Mucosa of descending colon (tissue), 3 donors: ENCODE measurements around the gene CEPT1. TPM values are rescaled to one million over a fixed set of nuclear protein-coding genes. Genes with fewer than 3 reads are reported as not detected.
A peak's percentile ranks its signal among the peaks of the same experiment; 100 is the strongest.
"Not testable (repeated sequence)": the region's sequence is repeated elsewhere in the genome, so short reads cannot be mapped to it uniquely, and the experiment has no call there.

ENCODE experiments used
- ATAC-seq: fragments of 200-7000 bp; cut with Tn5 transposase; one replicate; pipeline ENCODE4 v1.9.1; 2020; ENCODE audit warnings: mild to moderate bottlenecking, moderate library complexity
- DNase-seq, 3 donors: peaks; one replicate each; pipeline ENCODE4 v3.0.0-alpha.2; 2020
- H3K36me3 ChIP-seq: fragments of 200-600 bp; one replicate; pipeline ENCODE4 v1.8.0; 2021; ENCODE audit warnings: low read depth, mild to moderate bottlenecking
- H3K4me1 ChIP-seq: fragments of 200-600 bp; one replicate; pipeline ENCODE4 v1.8.0; 2021; ENCODE audit warnings: low read depth, mild to moderate bottlenecking
- H3K4me3 ChIP-seq: fragments of 200-600 bp; one replicate; pipeline ENCODE4 v1.8.0; 2021; ENCODE audit warnings: mild to moderate bottlenecking
- H3K9me3 ChIP-seq: fragments of 200-600 bp; one replicate; pipeline ENCODE4 v1.8.0; 2021; ENCODE audit warnings: mild to moderate bottlenecking
- CTCF ChIP-seq: fragments of 200-600 bp; IDR thresholded peaks from one replicate; pipeline ENCODE4 v1.8.0; 2022; ENCODE audit warnings: antibody characterized with exemption, mild to moderate bottlenecking
- intact Hi-C, 2 donors: fragments of 100-400 bp; cut with DNase I in 1 of 2; cut with micrococcal nuclease in 1 of 2; formaldehyde crosslinking; loops; one replicate each; pipeline versions ENCODE4 v1.11.0 to v1.11.1; 2022; cut with DNase I, micrococcal nuclease
- long read RNA-seq, 2 donors: library from polyadenylated mRNA; unstranded; transcript quantifications; one replicate each; pipeline ENCODE4 v2.0.0, GENCODE V29; 2019 to 2021
- total RNA-seq, 3 donors: library from RNA; stranded (reverse); fragmentation: NEBNext Ultra II Directional in 2 of 3; extraction: Animal tissue kit (Norgen Biotek cat#: 25700) in 2 of 3; gene quantifications; one replicate each; pipeline versions ENCODE4 v1.2.1 to v1.2.4, GENCODE V29; 2021 to 2023
- donor health status: DM: no; HTN: no; CAD: no; lungs with moderate emphysema.
- donor health status: DM: no; HTN: no; CAD: no.
- donor health status: DM: no; HTN: yes; CAD: no.

Gene CEPT1
- total RNA-seq = 10 to 100 TPM; 29.4 to 35.9 (median 31.0) TPM
- long read RNA-seq, donor 1, transcript CEPT1-201 (9 exons, 2,198 nt) = major isoform, 10 of 14 reads
- long read RNA-seq, donor 1, partial matches to known transcripts = 1 of 14 reads
- long read RNA-seq, donor 1, other reads (novel, unspliced or antisense) = 3 of 14 reads
- long read RNA-seq, donor 2, transcript CEPT1-201 (9 exons, 2,198 nt) = major isoform, 6 of 15 reads
- long read RNA-seq, donor 2, partial matches to known transcripts = 4 of 15 reads
- long read RNA-seq, donor 2, other reads (novel, unspliced or antisense) = 4 of 15 reads

DNA sequence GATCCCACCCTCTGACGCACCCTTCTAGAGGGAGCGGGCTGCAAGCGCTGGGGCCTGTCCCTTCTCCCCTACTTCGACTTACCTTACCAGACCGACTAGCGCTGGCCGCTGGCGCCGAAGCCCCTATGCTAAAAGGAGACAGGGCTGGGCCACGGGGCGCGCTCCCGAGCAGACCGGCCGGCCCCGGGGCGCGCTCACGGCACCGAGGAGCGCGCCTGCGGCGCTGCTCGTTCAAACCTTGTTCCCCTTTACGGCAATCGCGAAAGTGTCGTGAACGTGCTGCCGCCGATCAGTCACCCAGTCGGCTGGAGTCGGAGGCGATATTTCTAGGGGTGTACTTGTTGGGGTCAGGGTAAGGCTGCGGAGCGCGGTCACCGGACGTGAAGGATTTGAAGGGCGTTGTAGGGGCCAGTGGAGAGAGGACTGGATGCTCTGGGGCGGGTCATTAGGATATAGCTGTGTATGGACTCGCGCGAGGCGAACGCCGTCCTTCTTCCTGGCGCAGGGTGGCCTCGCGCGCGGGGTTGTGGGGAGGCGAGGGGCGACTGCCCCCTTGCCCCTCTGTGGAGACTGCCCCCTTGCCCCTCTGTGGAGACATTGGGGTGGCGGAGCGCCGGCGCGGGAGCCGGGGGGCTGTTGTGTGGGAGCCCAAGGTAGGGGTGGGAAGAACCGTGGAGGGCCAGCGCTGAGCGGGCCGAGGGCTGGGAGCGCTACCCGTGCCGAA lies at the start of gene CEPT1, which contains the start of gene DRAM2:
TSS of gene CEPT1 (plus strand) at position 268 of the 724 bp plus-strand sequence. CDS start 7,492 bp downstream, outside the sequence.
TSS of gene DRAM2 (minus strand) at position 138 of the 724 bp plus-strand sequence. CDS start 8,539 bp downstream, outside the sequence.
- intact Hi-C loops = no loop called here
- TF ChIP-seq CTCF = no peak

DNA sequence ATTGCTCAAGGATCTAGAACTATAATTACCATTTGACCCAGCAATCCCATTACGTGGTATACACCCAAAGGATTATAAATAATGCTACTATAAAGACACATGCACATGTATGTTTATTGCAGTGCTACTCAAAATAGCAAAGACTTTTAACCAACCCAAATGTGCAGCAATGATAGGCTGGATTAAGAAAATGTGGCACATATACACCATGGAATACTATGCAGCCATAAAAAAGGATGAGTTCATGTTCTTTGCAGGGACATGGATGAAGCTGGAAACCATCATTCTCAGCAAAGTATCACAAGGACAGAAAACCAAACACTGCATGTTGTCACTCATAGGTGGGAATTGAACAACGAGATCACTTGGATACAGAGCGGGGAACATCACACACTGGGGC lies 44.6 kb upstream of the CEPT1 start:
- ATAC-seq, H3K36me3 ChIP-seq, DNase-seq, H3K4me1 ChIP-seq, H3K4me3 ChIP-seq, intact Hi-C loops: not testable (repeated sequence)
- peaks cover 46% of the 10 kb centered on the region for H3K9me3 ChIP-seq

More for the DNA sequence above, at the start of gene CEPT1, which contains the start of gene DRAM2:
- Histone ChIP-seq H3K4me3 (peak within 1 kb of the TSS; percentile 78), H3K36me3 (no peaks in the 10 kb centered on the region), H3K9me3 (no peaks in the 10 kb centered on the region), H3K4me1 (peaks cover 23% of the 10 kb centered on the region)
- DNase-seq (peak; percentile 92 to 100 (median 94)), ATAC-seq (peak; percentile 98)

DNA sequence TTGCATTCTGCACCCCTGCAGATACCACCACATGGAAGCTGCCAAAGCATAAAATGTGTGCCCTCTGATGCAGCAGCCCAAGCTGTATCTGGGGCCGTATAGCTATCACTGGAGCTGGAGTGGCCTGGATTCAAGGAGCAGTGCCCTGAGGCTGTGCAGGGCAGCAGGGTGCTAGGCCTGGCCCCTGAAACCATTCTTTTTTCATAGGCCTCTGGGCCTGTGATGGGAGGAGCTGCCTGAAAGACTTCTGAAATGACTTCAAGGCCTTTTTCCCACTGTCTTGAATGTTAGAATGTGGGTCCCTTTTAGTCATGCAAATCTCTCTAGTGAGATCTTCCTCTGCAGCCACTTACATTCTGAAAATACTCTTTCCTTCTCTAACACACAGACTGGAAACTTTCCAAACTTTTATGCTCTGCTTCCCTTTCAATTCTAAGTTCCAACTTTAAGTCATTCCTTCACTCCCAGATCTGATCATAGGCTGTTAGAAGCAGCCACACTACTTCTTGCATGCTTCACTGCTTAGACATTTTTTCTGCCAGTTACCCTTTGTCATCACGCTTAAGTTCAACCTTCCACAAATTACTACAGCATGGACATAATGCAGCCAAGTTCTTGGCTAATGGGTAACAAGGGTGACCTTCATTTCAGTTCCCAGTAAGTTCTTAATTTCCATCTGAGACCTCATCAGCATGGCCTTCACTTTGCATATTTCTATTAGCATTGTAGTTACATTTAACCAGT lies 42.5 kb upstream of the CEPT1 start:
- H3K9me3 ChIP-seq = peaks cover 63% of the 10 kb centered on the region
- DNase-seq (no peak), ATAC-seq (no peak)
- no peak overlapping the region for H3K4me3 ChIP-seq
- no peaks in the 10 kb centered on the region for H3K36me3 ChIP-seq
- no peaks in the 10 kb centered on the region for H3K4me1 ChIP-seq
- intact Hi-C loops = no loop called here
- TF ChIP-seq CTCF = no peak

GRCh38 chr1:111099289-111099688 lies 40.7 kb upstream of the CEPT1 start:
- Histone ChIP-seq H3K4me1 (no peaks in the 10 kb centered on the region), H3K4me3 (no peak overlapping the region), H3K9me3 (peaks cover 59% of the 10 kb centered on the region), H3K36me3 (no peaks in the 10 kb centered on the region)
- peak; percentile 66 for ATAC-seq
- TF ChIP-seq CTCF = no peak
- intact Hi-C loops = no loop called here
- DNase-seq = no peak

DNA sequence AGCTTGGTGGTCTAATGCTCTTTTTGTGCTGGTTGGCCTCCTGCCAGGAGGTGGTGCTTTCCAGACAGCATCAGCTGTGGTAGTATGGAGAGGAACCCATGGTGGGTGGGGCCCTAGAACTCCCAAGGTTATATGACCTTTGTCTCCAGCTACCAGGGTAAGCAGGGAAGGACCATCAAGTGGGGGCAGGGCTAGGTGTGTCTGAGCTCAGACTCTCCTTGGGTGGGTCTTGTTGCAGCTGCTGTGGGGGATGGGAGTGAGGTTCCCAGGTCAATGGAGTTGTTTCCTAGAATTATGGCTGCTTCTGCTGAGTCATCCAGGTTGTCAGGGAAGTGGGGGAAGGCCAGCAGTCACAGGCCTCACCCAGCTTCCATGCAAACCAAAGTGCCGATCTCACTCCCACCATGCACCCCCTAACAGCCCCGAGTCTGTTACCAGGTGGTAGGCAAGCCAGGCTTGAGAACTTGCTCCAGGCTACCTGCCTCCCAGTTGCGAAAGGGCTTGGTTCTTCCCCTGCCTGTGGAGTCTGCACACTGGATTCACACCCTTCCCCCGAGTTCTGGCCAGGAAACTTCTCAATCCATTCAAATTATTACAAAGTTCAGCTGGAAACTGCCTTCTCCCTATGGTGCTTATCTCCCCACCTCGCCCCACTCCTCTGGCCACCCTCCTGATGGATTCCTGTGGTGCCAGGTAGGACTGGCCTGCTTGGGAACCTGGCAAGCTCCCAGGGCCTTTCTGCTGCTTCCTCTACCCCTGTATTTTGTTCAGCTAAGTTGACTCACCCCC lies 38.0 kb upstream of the CEPT1 start:
- Histone ChIP-seq H3K36me3 (no peaks in the 10 kb centered on the region), H3K9me3 (peaks cover 48% of the 10 kb centered on the region), H3K4me3 (no peak overlapping the region), H3K4me1 (no peaks in the 10 kb centered on the region)
- DNase-seq = peak in 1 of 3 donors; percentile 6
- ATAC-seq = peak; percentile 38
- intact Hi-C loops = no loop called here
- no peak for TF ChIP-seq CTCF
